Loucy (cell line): Measurements from ENCODE around the gene TMEM235.

Experiments used
- H2AFZ ChIP-seq: fragments of 200-600 bp; sonication (generic); 2 replicates; pipeline ENCODE4 v1.6.0; 2016; ENCODE audit warnings: antibody characterized with exemption, mild to moderate bottlenecking, low read length, moderate library complexity
- H3F3A ChIP-seq: fragments of 200-600 bp; 2 replicates; pipeline ENCODE4 v1.6.0; 2016; ENCODE audit warnings: antibody characterized with exemption, low read depth, mild to moderate bottlenecking
- H3K27me3 ChIP-seq: fragments of 200-600 bp; sonication (generic); 2 replicates; pipeline ENCODE4 v1.6.1; 2014; ENCODE audit warnings: low read length, mild to moderate bottlenecking; ENCODE audit not compliant: insufficient read depth, poor library complexity, severe bottlenecking
- H3K36me3 ChIP-seq: fragments of 200-600 bp; sonication (generic); 2 replicates; pipeline ENCODE4 v1.6.1; 2016; ENCODE audit warnings: low read length; ENCODE audit not compliant: insufficient read depth
- H3K4me1 ChIP-seq: fragments of 200-600 bp; sonication (generic); 2 replicates; pipeline ENCODE4 v1.5.1; 2014; ENCODE audit warnings: low read length, mild to moderate bottlenecking; ENCODE audit not compliant: insufficient read depth, poor library complexity, severe bottlenecking
- H3K4me2 ChIP-seq: fragments of 200-600 bp; sonication (generic); 2 replicates; pipeline ENCODE4 v1.6.0; 2014; ENCODE audit warnings: antibody characterized with exemption, low read length, low read depth, mild to moderate bottlenecking; ENCODE audit not compliant: poor library complexity, severe bottlenecking
- H3K4me3 ChIP-seq: fragments of 200-600 bp; sonication (generic); 2 replicates; pipeline ENCODE4 v1.5.1; 2014; ENCODE audit warnings: low read length, mild to moderate bottlenecking, mixed read lengths; ENCODE audit not compliant: poor library complexity, severe bottlenecking
- H3K79me2 ChIP-seq: fragments of 200-600 bp; sonication (generic); 2 replicates; pipeline ENCODE4 v1.6.1; 2014; ENCODE audit warnings: low read length; ENCODE audit not compliant: insufficient read depth
- H3K9ac ChIP-seq: fragments of 200-600 bp; sonication (generic); 2 replicates; pipeline ENCODE4 v1.6.0; 2014; ENCODE audit warnings: mild to moderate bottlenecking, low read depth, low read length, moderate library complexity; ENCODE audit not compliant: poor library complexity, severe bottlenecking
- H3K9me2 ChIP-seq: fragments of 200-600 bp; sonication (generic); replicated peaks from 2 replicates; pipeline ENCODE4 v1.6.1; 2016; ENCODE audit warnings: low read depth, low read length, mixed read lengths
- H3K9me3 ChIP-seq: fragments of 200-600 bp; sonication (generic); 2 replicates; pipeline ENCODE4 v1.6.1; 2014; ENCODE audit warnings: mild to moderate bottlenecking, antibody characterized with exemption, low read length, low read depth; ENCODE audit not compliant: insufficient read depth
- H4K20me1 ChIP-seq: fragments of 200-600 bp; sonication (generic); 2 replicates; pipeline ENCODE4 v1.6.0; 2014; ENCODE audit warnings: antibody characterized with exemption, low read length, mild to moderate bottlenecking; ENCODE audit not compliant: insufficient read depth, poor library complexity, severe bottlenecking
- CTCF ChIP-seq: fragments of 200-600 bp; sonication (generic); conservative IDR thresholded peaks from 2 replicates; pipeline ENCODE4 v1.5.1; 2014; ENCODE audit warnings: mild to moderate bottlenecking, antibody characterized with exemption, low read length
- EZH2phosphoT487 ChIP-seq: fragments of 200-600 bp; IDR thresholded peaks from 2 replicates; pipeline ENCODE4 v1.6.1; 2018; ENCODE audit warnings: antibody characterized with exemption, mild to moderate bottlenecking, moderate library complexity, borderline replicate concordance

TMEM235 gene

GRCh38 chr17:78238823-78239488 lies 7.5 kb downstream of the TMEM235 start:
- no peak overlapping the region for H3K4me2 ChIP-seq
- H3K4me3 ChIP-seq = no peak overlapping the region
- peaks cover 15% of the 10 kb centered on the region for H3K4me1 ChIP-seq

GRCh38 chr17:78239489-78239931 lies 8.1 kb downstream of the TMEM235 start:
- H3K9me2 ChIP-seq = no peaks in the 10 kb centered on the region
- H3K9me3 ChIP-seq = no peaks in the 10 kb centered on the region
- H3K4me1 ChIP-seq = peaks cover 15% of the 10 kb centered on the region
- no peak for TF ChIP-seq EZH2phosphoT487
- TF ChIP-seq CTCF = no peak
- no peaks in the 10 kb centered on the region for H3F3A ChIP-seq
- H4K20me1 ChIP-seq = no peaks in the 10 kb centered on the region
- H3K4me3 ChIP-seq = no peak overlapping the region
- no peaks in the 10 kb centered on the region for H3K79me2 ChIP-seq
- H3K27me3 ChIP-seq = no peaks in the 10 kb centered on the region
- H2AFZ ChIP-seq = no peak overlapping the region
- H3K36me3 ChIP-seq = no peaks in the 10 kb centered on the region
- no peak overlapping the region for H3K4me2 ChIP-seq
- H3K9ac ChIP-seq = no peak overlapping the region

More at GRCh38 chr17:78238823-78239488, 7.5 kb downstream of the TMEM235 start:
- no peaks in the 10 kb centered on the region for H3K27me3 ChIP-seq
- H3F3A ChIP-seq = no peaks in the 10 kb centered on the region
- H3K36me3 ChIP-seq = no peaks in the 10 kb centered on the region
- H4K20me1 ChIP-seq = no peaks in the 10 kb centered on the region
- no peaks in the 10 kb centered on the region for H3K9me3 ChIP-seq
- H3K79me2 ChIP-seq = no peaks in the 10 kb centered on the region
- TF ChIP-seq CTCF (no peak), EZH2phosphoT487 (no peak)
- H2AFZ ChIP-seq = no peak overlapping the region
- H3K9ac ChIP-seq = no peak overlapping the region
- H3K9me2 ChIP-seq = no peaks in the 10 kb centered on the region

- no peak overlapping the region for H2AFZ ChIP-seq
- no peaks in the 10 kb centered on the region for H3K27me3 ChIP-seq
- no peak overlapping the region for H3K4me2 ChIP-seq
- no peaks in the 10 kb centered on the region for H3F3A ChIP-seq
- H4K20me1 ChIP-seq = no peaks in the 10 kb centered on the region
- peaks cover 15% of the 10 kb centered on the region for H3K4me1 ChIP-seq
- no peaks in the 10 kb centered on the region for H3K9me3 ChIP-seq
- no peak overlapping the region for H3K9ac ChIP-seq
- no peaks in the 10 kb centered on the region for H3K9me2 ChIP-seq
- TF ChIP-seq EZH2phosphoT487 (no peak), CTCF (no peak)
- no peaks in the 10 kb centered on the region for H3K36me3 ChIP-seq
- no peaks in the 10 kb centered on the region for H3K79me2 ChIP-seq
- H3K4me3 ChIP-seq = no peak overlapping the region
Observed at GRCh38 chr17:78240012-78240655, 8.7 kb downstream of the TMEM235 start.
